NCI-H1417 treated with DMSO at 0.1 percent for 48 hours (cell line): ENCODE data around the gene PARD3B.

Source experiments
- DNase-seq: peaks from one replicate; lab custom pipeline; 2025; lab: John Stamatoyannopoulos, UW

Gene PARD3B

DNA sequence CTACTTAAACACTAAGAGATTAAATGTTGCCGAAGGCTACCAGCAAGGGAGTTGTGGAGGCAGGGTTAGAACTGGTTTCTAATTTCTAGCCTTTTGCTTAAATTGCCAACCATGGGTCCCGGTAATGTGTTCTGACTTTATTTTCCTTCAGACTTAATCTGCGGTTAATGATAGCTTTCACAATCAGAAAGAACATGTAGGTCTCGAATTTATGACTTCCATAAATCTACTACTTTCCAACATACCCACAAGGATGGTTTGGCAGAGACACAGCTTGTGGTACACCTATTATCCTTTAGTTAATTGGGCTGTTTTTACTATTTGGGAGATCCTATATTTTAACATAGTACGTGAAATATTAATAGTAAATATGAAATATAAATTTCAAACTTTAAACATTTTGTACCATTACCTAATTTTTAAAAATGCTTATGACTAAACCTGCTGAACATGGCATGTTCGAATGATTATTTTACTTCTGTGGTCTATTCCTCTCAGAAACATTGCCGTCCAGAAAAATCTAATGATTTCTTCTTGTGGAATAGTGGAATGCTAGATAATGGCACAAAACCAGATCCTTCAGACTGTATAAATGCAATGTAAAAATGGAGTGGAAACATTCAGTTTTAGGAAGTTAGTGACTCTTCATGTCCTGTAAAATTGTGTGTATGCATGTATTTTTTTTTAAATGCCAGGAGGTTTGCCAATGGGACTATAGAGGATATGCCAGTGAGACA lies 41.3 kb downstream of the PARD3B start:
- no peak for DNase-seq

DNA sequence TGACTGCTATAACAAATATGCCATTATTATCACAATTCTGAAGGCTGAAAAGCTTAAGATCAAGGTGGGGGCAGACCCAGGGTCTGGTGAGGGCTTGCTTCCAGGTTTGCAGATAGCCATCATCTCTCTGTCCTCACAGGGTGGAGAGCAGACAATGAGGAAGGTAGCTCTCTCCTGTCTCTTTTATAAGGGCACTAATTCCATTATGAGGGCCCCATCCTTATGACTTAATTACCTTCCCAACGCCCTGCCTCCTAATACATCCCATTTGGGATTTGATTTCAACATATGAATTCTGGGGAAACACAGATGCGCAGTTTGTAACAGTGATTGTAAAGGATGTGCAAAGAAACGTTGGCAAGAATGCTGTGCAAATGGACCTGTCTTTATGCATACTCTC lies 44.8 kb downstream of the PARD3B start:
- DNase-seq, result no peak

DNA sequence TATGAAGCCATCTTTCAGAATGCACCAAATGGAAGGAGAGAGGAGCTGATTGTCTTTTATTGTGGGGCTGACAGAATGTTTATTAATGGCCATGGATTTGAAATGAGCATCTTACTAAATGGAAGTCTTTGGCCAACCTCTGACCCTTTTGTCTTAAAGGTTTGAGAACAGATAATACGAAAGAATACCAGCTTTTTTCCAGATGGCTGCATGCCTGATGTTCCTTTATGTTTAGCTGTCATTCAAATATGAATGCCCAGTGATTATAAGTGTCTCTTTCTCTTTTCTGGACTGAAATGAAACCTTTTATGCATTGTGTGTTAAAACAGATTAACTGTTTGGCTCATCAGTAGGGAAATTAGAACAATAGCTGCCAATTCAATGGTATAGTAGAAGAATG lies 46.0 kb downstream of the PARD3B start:
- DNase-seq, result no peak

DNA sequence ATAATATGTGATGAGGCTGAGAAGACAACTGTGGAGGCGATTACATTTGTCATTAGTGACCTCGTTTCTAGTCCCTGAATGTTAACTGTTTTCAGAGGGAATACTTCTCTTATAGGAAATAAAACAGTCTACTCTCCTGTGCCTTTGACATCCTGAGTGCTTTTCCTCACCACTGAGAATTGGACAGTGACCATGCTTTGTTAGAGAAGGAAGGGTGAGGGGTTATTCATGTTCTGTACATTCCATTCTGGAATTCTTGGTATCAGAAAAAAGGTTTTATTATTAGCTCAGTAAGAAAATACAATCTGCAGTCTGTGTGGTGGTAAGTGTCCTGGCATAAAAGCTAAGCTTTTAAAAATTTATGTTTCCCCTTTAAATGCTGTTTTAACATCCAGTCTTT lies 58.8 kb downstream of the PARD3B start:
- DNase-seq, result no peak

DNA sequence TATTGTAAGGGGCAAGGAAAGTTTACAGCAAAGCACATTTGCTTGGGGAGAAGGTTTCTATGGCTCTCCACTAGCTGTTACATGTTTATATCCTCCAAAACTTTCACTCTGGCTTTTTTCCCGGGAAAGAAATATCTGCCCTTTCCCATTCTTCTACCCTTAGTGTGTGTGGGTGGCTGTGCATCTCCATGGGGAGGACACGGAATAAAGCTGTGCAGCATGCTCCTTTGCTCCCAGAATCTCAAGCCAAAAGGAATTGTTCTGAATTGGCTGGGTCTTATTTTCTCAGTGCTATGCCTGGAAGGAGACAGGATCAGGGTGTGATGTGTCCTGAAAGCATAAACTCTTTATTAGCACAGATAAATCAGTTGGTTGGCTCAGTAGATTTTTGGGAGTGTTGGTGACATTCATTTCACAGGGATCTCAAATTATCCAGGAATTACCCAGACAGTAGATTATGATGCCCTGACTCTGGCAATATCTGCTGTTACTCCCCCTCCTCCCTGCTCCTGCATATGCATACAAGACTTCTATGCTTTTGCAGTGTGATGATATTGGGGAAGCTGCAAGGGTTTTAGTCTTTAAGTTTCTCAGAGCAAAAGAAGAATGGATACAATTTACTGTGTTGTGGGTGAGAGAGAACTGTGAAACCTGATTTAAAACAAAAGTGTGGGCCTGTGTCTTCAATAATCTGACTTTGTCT lies 63.1 kb downstream of the PARD3B start:
- no peak for DNase-seq

DNA sequence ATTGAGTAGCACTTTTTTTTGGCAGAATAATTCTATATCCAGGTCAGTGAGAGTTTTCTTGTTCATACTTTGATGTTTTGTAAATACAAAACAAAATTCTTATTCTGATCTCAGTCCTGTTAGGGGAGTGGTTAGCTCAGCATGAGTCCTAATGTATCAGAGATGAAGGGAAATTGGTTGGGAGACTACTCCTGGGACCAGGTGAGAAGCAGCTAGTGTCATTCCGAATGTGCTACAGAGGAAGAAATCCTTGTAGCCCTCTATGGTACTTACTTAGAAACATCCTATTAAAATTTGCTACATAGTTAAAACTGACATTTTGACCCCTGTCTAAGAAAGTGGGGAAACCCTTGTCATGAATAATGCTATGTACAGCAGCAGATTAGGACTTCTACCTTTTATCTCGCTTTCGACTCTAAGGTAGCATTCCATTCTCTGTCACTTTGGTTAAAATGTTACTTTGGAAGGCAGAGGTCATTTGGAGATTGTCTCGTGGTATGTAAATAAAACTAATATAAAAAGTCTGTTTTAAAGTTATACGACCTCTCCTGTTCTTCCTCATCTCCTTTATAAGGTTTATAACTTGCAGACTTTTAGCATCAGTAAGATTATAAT lies 65.8 kb downstream of the PARD3B start:
- no peak for DNase-seq

DNA sequence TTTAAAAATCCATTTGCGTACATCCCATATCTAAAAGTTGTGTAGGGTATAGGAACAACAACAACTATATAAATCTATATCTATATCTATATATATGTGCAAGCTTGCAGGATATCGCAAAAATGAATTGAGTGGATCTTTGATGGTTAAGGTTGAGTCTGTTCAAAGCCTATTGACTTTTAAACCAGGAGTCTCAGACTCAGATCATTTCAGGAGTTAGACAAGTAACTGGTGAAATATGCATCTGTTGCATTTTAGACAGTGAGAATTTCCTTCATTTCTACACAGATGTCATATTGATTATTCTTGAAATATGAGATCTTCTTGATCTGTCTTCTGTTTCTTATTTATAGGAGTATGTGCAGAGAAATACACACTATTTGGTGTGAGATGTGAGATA lies 66.5 kb downstream of the PARD3B start:
- no peak for DNase-seq

DNA sequence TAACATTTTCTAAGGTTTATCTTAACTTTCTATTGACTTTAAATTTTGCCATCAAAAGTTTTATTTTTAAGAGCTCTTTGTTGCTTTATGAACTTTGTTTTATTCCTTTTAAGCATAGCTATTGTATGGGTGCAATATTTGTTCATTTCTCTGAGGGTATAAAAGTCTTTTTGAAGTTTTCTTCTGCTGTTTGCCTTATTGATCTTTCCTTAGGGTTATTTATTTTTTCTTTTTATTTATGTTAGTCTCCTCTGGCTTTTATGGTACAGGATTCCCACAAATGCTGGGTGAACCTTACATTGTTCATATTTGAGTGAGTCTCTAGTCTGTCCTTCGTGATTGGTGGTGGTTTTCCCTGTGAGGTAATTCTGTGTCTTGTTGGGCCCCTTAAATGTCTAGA lies 68.4 kb downstream of the PARD3B start:
- no peak for DNase-seq

DNA sequence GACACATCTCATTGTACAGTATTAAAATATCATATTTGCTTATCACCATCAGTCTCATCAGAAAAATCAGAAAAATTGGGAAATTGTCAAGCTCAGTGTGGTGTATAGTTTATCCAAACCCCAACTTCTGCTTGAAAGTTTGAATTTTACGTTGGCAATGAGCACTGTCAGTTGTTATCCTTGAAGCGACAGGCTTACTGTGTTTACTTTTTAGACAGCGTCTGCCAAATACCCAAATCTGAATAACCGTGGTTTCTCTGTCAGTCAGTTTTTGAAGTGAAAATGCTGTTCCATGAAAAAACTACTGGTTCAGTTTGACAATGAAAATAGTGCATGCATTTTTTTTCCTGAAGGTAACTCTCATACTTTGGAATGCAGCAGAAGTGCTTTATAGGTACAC lies 70.2 kb downstream of the PARD3B start:
- no peak for DNase-seq

DNA sequence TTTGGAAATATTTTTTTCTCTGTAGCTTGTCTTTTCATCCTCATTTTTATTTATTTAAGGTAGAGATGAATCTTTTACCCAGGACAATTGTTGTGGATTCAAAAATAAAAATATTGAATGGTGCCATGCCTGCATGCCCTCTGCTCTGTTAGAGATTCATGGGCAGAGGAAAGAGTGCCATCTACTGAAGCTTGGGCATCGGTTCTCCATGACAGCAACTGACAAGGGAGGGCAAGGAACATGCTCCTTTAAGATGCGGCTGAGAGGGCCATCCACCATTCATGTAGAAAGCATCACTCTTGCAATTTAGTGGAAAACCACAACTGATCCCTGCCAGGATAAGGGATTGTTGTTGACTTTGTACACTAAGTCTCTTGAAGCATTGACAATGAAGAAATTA lies 79.9 kb downstream of the PARD3B start:
- no peak for DNase-seq

DNA sequence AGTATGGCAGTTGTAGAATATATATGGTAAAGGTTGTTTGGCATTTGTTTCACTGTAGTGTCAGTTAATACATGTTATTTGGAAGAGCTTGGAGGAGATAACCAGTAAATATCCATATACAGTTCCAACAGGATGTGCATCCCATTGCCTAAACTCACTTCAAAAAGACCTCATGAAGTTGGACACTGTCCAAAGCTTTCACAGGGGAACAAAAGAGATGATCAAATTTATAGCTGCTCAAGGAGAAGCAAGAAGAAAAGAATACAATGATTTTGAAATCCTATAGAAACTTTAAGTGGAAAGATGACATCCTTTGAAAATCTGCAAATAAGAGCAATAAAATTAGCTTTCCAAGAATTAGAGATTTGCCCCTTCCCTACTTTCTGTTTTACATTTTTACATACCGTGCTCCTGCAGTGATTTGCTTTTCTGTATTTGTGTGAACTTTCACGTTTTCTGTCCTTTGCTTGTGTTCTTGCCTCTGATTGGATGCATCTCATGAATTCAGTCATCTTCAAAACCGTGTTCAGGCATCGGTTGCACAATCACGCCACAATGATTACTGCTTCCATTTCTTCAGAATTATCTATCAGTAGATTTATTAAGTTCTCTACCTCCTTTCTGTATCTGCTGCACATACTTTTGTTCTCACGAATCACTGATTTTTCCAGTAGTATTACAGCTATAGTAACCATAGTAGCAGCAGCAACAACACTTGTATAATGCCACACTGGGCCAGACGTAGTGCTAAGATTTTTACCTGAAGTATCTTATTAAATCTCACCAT lies 83.8 kb downstream of the PARD3B start:
- DNase-seq, result no peak

DNA sequence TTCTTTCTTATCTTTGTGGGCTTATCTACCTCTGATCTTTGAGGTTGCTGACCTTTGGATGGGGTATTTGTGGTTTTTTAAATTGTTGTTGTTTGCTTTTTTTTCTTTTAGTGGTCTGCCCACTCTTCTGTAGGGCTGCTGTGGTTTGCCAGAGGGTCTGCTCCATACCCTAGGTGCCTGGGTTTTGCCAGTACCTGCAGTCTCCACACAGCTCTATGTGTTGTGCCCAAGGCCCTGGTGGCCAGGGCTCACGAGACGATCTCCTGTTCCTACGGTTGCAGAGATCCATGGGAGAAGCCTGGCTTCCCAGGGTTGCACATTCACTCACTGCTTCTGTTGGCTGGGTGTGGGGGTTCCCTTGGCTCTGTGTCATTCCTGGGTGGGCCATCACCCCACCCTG lies 87.1 kb downstream of the PARD3B start:
- no peak for DNase-seq

DNA sequence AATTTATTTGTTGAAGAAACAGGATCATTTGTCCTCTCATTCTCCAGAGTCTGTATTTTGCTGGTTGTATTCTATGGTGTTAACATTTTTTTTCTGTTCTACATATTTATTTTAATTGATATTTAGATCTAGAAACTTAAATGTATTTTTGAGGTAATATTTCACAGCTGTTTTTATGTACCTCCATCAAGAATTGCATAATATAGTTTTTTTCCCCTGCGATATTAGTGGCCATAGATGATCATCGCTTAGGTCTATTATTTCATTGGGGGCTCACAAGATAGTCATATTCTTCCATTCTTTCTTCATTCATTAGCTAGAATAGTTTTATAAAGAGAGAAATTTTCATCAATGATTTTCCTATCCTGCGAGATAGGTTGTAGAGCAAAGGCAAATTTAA lies 89.3 kb downstream of the PARD3B start:
- DNase-seq, result no peak

DNA sequence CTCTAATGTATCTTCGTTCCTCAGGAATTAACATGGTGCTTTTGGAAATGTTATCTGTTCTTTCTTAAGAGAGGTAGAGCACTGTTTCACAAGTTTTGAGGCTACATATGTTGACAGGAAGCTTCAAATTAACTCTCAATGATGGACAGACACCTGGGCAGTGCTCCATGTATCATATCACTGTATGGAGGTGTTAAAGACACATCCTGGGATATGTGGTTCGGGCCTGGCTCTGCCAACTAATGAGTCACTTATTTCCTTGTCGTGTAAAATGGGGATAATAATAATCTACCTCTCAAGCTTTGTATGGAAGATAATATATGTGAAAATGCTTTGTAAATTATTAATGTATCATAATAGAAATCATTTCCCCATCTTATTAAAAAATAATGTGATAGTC lies 90.2 kb downstream of the PARD3B start:
- DNase-seq, result no peak

DNA sequence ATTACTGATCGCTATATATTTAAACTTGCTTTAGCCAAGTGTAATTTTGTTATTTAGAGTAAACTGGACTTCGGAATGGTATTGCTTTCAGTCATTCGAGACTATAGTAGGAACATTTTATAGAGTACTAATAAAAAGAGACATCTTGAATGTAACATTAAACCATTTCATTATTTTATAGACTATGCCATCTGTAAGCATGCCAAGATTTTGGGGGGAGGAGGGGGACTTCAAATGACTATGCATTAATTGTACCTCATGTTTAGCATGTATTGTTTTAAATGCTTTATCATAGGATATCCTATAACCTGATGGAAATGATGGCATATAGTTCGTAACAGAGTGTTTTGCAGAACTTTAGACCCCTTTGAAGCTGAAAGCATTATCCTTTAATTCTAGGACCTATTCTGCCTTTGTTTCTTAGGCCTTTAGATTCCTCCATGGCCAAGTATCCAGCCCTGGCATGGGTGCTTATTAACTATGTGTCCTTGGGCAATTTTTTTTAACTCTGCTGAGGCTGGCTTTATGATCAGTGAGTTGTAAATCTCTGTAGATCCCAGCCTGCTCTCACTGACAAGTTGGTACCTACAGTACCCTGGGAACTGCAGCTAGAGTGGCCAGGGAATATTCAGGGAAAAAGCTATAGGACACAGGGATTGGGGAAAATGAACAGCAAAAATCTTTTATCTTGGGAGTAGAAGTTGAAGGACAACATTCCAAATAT lies 93.4 kb downstream of the PARD3B start:
- no peak for DNase-seq

DNA sequence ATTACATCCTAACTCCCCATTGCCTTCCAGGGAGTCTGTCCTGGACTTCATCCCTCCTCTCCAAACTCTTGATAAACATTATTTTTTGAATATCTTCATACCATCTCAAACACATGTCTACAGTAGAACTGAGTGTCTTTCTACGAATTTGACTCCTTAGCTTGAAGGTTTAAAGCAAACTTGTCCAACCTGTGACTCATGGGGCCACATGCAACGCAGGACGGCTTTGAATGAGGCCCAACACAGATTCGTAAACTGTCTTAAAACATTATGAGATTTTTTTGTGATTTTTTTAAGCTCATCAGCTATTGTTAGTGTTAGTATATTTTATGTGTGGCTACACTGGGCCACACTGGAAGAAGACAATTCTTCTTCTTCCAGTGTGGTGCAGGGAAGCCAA lies 98.1 kb downstream of the PARD3B start:
- DNase-seq, result no peak

DNA sequence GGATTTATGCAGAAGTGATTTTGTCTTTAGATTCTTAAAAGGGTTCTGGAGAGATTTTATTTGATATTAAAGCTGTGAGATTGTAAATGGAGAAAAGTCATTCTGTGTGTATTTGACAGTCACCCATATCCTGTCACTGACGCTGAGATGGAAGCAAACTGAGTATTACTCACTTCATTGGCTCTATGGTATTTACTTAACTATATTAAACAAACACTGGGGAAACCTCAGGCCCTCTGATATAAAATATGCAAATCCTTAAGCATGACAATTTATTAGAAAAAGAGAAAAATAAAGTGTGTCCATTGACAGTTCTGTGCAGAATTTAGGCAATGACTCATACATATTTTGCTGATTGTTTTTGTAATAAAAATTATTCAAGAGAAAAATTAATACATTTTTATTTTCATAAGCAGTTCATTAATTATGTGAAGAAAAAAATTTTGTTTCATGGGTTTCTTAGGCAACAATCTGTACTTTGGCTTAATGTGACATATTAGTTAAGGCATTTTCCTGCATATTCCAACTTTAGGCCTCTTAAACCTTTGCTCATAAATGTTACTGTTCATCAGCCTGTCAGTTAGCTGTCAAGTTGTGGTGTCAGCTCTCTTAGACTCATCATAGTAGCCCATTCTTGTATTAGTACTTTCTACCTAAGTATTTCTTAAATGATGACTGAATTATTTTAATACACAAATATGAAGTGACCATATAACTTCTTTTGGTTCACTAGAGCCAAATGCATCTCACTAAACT lies 99.9 kb downstream of the PARD3B start:
- no peak for DNase-seq

DNA sequence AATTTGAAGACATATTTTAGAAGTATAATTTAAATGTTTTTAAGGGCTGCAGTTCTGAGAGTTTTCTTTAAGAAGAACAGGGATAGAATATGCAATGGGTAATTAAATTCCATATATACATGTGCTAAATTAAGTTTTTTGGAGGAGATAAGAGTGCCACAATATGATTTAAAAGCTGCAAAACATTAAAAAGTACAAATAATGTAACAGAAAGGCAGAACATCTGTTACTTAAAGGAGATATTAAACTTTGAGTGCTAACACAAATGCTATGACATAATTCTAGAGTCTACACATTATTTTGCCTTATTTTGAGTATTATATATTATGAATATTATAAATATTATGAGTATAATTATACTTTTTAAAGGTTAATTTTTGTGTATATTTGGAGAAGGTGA lies 102.4 kb downstream of the PARD3B start:
- DNase-seq, result no peak

DNA sequence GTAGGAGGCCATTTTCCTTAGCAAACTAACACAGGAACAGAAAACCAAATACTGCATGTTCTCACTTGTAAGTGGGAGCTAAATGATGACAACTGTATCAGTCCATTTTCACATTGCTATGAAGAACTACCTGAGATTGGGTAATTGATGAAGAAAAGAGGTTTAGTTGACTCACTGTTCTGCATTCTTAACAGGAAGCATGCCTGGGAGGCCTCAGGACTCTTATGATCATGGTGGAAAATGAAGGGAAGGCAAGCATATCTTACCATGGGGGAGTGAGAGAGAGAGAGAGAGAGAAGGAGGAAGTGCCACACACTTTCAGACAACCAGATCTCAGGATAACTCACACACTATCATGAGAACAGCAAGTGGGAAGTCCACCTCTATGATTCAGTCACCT lies 105.3 kb downstream of the PARD3B start:
- DNase-seq, result no peak

DNA sequence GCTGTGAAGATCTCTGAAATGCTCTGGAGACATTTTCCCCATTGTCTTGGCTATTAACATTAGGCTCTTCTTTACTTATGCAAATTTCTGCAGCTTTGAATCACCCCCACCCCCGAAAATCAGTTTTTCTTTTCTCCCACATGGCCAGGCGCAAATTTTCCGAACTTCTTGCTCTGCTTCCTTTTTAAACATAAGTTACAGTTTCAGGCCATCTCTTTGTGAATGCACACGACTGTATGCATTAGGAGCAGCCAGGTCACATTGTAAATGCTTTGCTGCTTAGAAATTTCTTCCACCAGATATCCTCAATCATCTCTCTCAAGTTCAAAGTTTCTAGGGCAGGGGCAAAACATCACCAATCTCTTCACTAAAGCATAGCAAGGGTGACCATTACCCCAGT lies 106.8 kb downstream of the PARD3B start:
- DNase-seq, result no peak

DNA sequence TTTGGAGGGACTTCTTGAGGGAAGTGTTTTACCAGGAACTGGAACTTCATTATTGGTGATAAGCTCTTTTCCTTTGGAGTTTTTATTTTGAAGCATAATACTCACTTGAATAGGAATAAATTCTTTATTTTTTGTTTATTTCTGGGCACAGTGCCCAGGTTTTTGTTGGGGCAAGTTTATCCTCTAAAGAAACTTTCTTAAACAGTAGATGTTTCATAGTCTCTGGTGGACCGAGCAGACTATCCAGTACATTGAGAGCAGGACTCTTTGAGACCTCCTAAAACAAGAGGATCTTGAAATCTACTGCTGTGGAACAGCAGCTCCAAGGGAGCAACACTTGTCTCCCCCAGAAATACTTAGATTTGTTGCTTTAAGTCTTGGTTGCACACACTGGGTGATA lies 109.4 kb downstream of the PARD3B start:
- no peak for DNase-seq
